ENCODE data around the gene TLR9.

TLR9 gene

GRCh38 chr3:52195823-52196331, 29.6 kb downstream of the TLR9 start:
- Histone ChIP-seq H3K4me3 (ENCODE audit: low read depth in 1 of 2, low read length in 2 of 2) (no peak overlapping the region), H2AFZ (ENCODE audit: low read depth, low read length) (no peak overlapping the region), H4K20me1 (ENCODE audit: insufficient read depth, low read length) (0 out of 2 replicates have a peak, but pooled peaks cover 3% of the 10 kb centered on the region), H3K27me3 (ENCODE audit: insufficient read depth, low read length, poor library complexity) (no peaks in the 10 kb centered on the region), H3K4me1 (ENCODE audit: insufficient read depth, low read length) (peaks cover 29% of the 10 kb centered on the region), H3K4me2 (ENCODE audit: insufficient read depth, low read length) (no peak overlapping the region), H3K9me3 (ENCODE audit: insufficient read depth, low read length, severe bottlenecking) (no peaks in the 10 kb centered on the region), H3K79me2 (ENCODE audit: insufficient read depth, low read length) (peaks cover 24% of the 10 kb centered on the region), H3K27ac (ENCODE audit: low read length) (no peak overlapping the region), H3K9ac (ENCODE audit: low read depth, low read length) (no peak overlapping the region), H3K36me3 (ENCODE audit: insufficient read depth, low read length) (peaks cover 10% of the 10 kb centered on the region)
- no peak for TF ChIP-seq CTCF (IDR thresholded peaks at IDR 0.05; ENCODE audit: borderline replicate concordance, extremely low read depth, low read length, poor library complexity, severe bottlenecking)
- TF ChIP-seq EZH2 (IDR thresholded peaks at IDR 0.05; ENCODE audit: borderline replicate concordance, low read depth, low read length, severe bottlenecking), result no peak
- DNase-seq (no peak), ATAC-seq (ENCODE audit: insufficient read depth, low read depth) (no peak)

- Histone ChIP-seq H3K4me3 (ENCODE audit: low read depth in 1 of 2, low read length in 2 of 2) (no peak overlapping the region), H4K20me1 (ENCODE audit: insufficient read depth, low read length) (0 out of 2 replicates have a peak, but pooled peaks cover 3% of the 10 kb centered on the region), H3K4me2 (ENCODE audit: insufficient read depth, low read length) (no peak overlapping the region), H3K36me3 (ENCODE audit: insufficient read depth, low read length) (peaks cover 7% of the 10 kb centered on the region), H3K27ac (ENCODE audit: low read length) (no peak overlapping the region), H2AFZ (ENCODE audit: low read depth, low read length) (no peak overlapping the region), H3K79me2 (ENCODE audit: insufficient read depth, low read length) (peaks cover 22% of the 10 kb centered on the region), H3K9me3 (ENCODE audit: insufficient read depth, low read length, severe bottlenecking) (no peaks in the 10 kb centered on the region), H3K4me1 (ENCODE audit: insufficient read depth, low read length) (peaks cover 24% of the 10 kb centered on the region), H3K9ac (ENCODE audit: low read depth, low read length) (no peak overlapping the region), H3K27me3 (ENCODE audit: insufficient read depth, low read length, poor library complexity) (no peaks in the 10 kb centered on the region)
- TF ChIP-seq CTCF (IDR thresholded peaks at IDR 0.05; ENCODE audit: borderline replicate concordance, extremely low read depth, low read length, poor library complexity, severe bottlenecking) (no peak), EZH2 (IDR thresholded peaks at IDR 0.05; ENCODE audit: borderline replicate concordance, low read depth, low read length, severe bottlenecking) (no peak)
- DNase-seq, result no peak
- no peak for ATAC-seq (ENCODE audit: insufficient read depth, low read depth)
These were observed 30.2 kb downstream of the TLR9 start for GRCh38 chr3:52195291-52195597.

GRCh38 chr3:52194485-52195290, 30.8 kb downstream of the TLR9 start:
- H3K4me1 ChIP-seq (ENCODE audit: insufficient read depth, low read length), result peaks cover 22% of the 10 kb centered on the region
- H3K9me3 ChIP-seq (ENCODE audit: insufficient read depth, low read length, severe bottlenecking), result no peaks in the 10 kb centered on the region
- H2AFZ ChIP-seq (ENCODE audit: low read depth, low read length), result no peak overlapping the region
- H3K9ac ChIP-seq (ENCODE audit: low read depth, low read length), result no peak overlapping the region
- peaks cover 18% of the 10 kb centered on the region for H3K79me2 ChIP-seq (ENCODE audit: insufficient read depth, low read length)
- no peak for ATAC-seq (ENCODE audit: insufficient read depth, low read depth)
- DNase-seq, result no peak
- peaks cover 5% of the 10 kb centered on the region for H3K36me3 ChIP-seq (ENCODE audit: insufficient read depth, low read length)
- no peak overlapping the region for H3K4me2 ChIP-seq (ENCODE audit: insufficient read depth, low read length)
- no peak for TF ChIP-seq CTCF (IDR thresholded peaks at IDR 0.05; ENCODE audit: borderline replicate concordance, extremely low read depth, low read length, poor library complexity, severe bottlenecking)
- no peak for TF ChIP-seq EZH2 (IDR thresholded peaks at IDR 0.05; ENCODE audit: borderline replicate concordance, low read depth, low read length, severe bottlenecking)
- no peaks in the 10 kb centered on the region for H3K27me3 ChIP-seq (ENCODE audit: insufficient read depth, low read length, poor library complexity)
- 0 out of 2 replicates have a peak, but pooled peaks cover 3% of the 10 kb centered on the region for H4K20me1 ChIP-seq (ENCODE audit: insufficient read depth, low read length)
- H3K4me3 ChIP-seq (ENCODE audit: low read depth in 1 of 2, low read length in 2 of 2), result no peak overlapping the region
- H3K27ac ChIP-seq (ENCODE audit: low read length), result no peak overlapping the region

Measured in DND-41 (cell line).